NCI-H128 (cell line): ENCODE data around the gene AGAP4.
"Not testable (repeated sequence)": the region's sequence is repeated elsewhere in the genome, so short reads cannot be mapped to it uniquely, and the experiment has no call there.

Experiments
- DNase-seq: peaks from one replicate; lab custom pipeline; 2025; ENCODE audit not compliant: unreplicated experiment; lab: John Stamatoyannopoulos, UW

Gene AGAP4

DNA sequence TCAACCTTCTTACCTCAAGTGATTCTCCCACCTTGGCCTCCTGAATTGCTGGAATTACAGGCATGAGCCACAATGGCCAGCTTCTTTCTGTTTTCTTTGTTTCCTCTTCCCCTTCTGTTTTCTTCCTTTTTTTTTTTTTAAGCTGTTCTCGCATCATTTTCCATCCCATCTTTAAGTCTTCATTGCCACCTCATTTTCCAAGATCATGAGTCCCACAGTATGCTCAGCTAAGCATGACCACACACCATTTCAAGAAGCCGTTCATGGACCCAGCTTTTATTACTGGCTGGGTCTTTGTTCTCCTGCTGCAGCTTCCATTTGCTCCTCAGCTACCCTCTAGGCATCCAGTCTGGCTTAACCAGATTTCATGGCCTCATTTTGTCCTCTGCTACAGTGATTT is 52.5 kb downstream of the AGAP4 start:
- DNase-seq = not testable (repeated sequence)

GRCh38 chr10:45790694-45791426 is 56.4 kb downstream of the AGAP4 start:
- not testable (repeated sequence) for DNase-seq

GRCh38 chr10:45789991-45790390 is 57.3 kb downstream of the AGAP4 start:
- DNase-seq = not testable (repeated sequence)

- DNase-seq = not testable (repeated sequence)
These were observed 60.0 kb downstream of the AGAP4 start for GRCh38 chr10:45787212-45787741.

- DNase-seq = not testable (repeated sequence)
These were observed 61.1 kb downstream of the AGAP4 start for GRCh38 chr10:45786217-45786616.
